ENCODE measurements around the gene HOXC12. TPM values are rescaled to one million over a fixed set of nuclear protein-coding genes. Genes with fewer than 3 reads are reported as not detected.
A peak's percentile ranks its signal among the peaks of the same experiment; 100 is the strongest.

The HOXC12 gene
- total RNA-seq, 2 experiments from 2014 or later, result not detected

GRCh38 chr12:53965281-53966084, 10.8 kb downstream of the HOXC12 start:
- H3K36me3 Mint-ChIP-seq, result peaks cover 3% of the 10 kb centered on the region
- ATAC-seq (no peak), DNase-seq (no peak)
- no peaks in the 10 kb centered on the region for H3K9me3 Mint-ChIP-seq (ENCODE audit: low read depth)
- CTCF ChIA-PET, result interaction anchor here (0.6 to 3.3 kb wide), 4 partner anchors 20 to 249 kb away, joined by 3 to 10 read pairs (median 4); partner anchors contain the start of gene HOXC10
- H3K27me3 Mint-ChIP-seq, result peaks cover 98% of the 10 kb centered on the region
- H3K4me1 Mint-ChIP-seq, result peaks cover 13% of the 10 kb centered on the region
- H3K4me3 Mint-ChIP-seq, result peak overlapping the region; percentile 5
- no peak overlapping the region for H3K27ac Mint-ChIP-seq

GRCh38 chr12:53966085-53966384, 11.3 kb downstream of the HOXC12 start:
- ATAC-seq, result no peak
- CTCF ChIA-PET, result interaction anchor here (1.6 to 3.3 kb wide), 2 partner anchors 20 to 249 kb away, joined by 4 to 10 read pairs; partner anchors contain the start of gene HOXC10
- peaks cover 3% of the 10 kb centered on the region for H3K36me3 Mint-ChIP-seq
- DNase-seq, result no peak
- H3K4me1 Mint-ChIP-seq, result peaks cover 13% of the 10 kb centered on the region
- H3K9me3 Mint-ChIP-seq (ENCODE audit: low read depth), result no peaks in the 10 kb centered on the region
- H3K27ac Mint-ChIP-seq, result no peak overlapping the region
- H3K4me3 Mint-ChIP-seq, result no peak overlapping the region
- peaks cover 98% of the 10 kb centered on the region for H3K27me3 Mint-ChIP-seq

- no peak overlapping the region for H3K4me3 Mint-ChIP-seq
- CTCF ChIA-PET, result interaction anchor here (1.6 to 3.3 kb wide), 2 partner anchors 19 to 248 kb away, joined by 4 to 10 read pairs; partner anchors contain the start of gene HOXC10
- peaks cover 13% of the 10 kb centered on the region for H3K4me1 Mint-ChIP-seq
- H3K36me3 Mint-ChIP-seq, result peaks cover 3% of the 10 kb centered on the region
- peaks cover 98% of the 10 kb centered on the region for H3K27me3 Mint-ChIP-seq
- no peaks in the 10 kb centered on the region for H3K9me3 Mint-ChIP-seq (ENCODE audit: low read depth)
- no peak for DNase-seq
- peak overlapping the region; percentile 34 for H3K27ac Mint-ChIP-seq
- ATAC-seq, result no peak
Measured at GRCh38 chr12:53966385-53967133, 11.9 kb downstream of the HOXC12 start.

- no peak overlapping the region for H3K27ac Mint-ChIP-seq
- H3K9me3 Mint-ChIP-seq (ENCODE audit: low read depth), result no peaks in the 10 kb centered on the region
- H3K4me1 Mint-ChIP-seq, result peaks cover 13% of the 10 kb centered on the region
- peaks cover 99% of the 10 kb centered on the region for H3K27me3 Mint-ChIP-seq
- CTCF ChIA-PET, result interaction anchor here (3.3 kb wide), 1 partner anchor 18 kb away, joined by 10 read pairs; the partner anchor contains the start of gene HOXC10
- ATAC-seq, result no peak
- no peak overlapping the region for H3K4me3 Mint-ChIP-seq
- peaks cover 3% of the 10 kb centered on the region for H3K36me3 Mint-ChIP-seq
- no peak for DNase-seq
Measured at GRCh38 chr12:53967421-53967925, 12.8 kb downstream of the HOXC12 start.

GRCh38 chr12:53968214-53969127, 13.8 kb downstream of the HOXC12 start:
- H3K4me3 Mint-ChIP-seq, result no peak overlapping the region
- CTCF ChIA-PET, result interaction anchor here (1.2 to 3.3 kb wide), 4 partner anchors 9 to 233 kb away, joined by 3 to 10 read pairs (median 4); partner anchors contain the start of genes HOXC10 and HOXC5
- ATAC-seq, result no peak
- peaks cover 16% of the 10 kb centered on the region for H3K4me1 Mint-ChIP-seq
- peaks cover 7% of the 10 kb centered on the region for H3K36me3 Mint-ChIP-seq
- no peak for DNase-seq
- H3K27me3 Mint-ChIP-seq, result peaks cover 99% of the 10 kb centered on the region
- H3K27ac Mint-ChIP-seq, result no peak overlapping the region
- no peaks in the 10 kb centered on the region for H3K9me3 Mint-ChIP-seq (ENCODE audit: low read depth)

GRCh38 chr12:53969588-53970259, 15.0 kb downstream of the HOXC12 start:
- no peak overlapping the region for H3K4me3 Mint-ChIP-seq
- peaks cover 94% of the 10 kb centered on the region for H3K27me3 Mint-ChIP-seq
- peaks cover 12% of the 10 kb centered on the region for H3K4me1 Mint-ChIP-seq
- H3K9me3 Mint-ChIP-seq (ENCODE audit: low read depth), result no peaks in the 10 kb centered on the region
- ATAC-seq (no peak), DNase-seq (no peak)
- CTCF ChIA-PET, result interaction anchor here (1.0 to 1.5 kb wide), 4 partner anchors 10 to 232 kb away, joined by 3 to 4 read pairs (median 3); partner anchors contain the start of gene HOXC5
- H3K36me3 Mint-ChIP-seq, result peaks cover 7% of the 10 kb centered on the region
- no peak overlapping the region for H3K27ac Mint-ChIP-seq

GRCh38 chr12:53970451-53970850, 15.7 kb downstream of the HOXC12 start:
- CTCF ChIA-PET, result interaction anchor here (0.9 to 1.0 kb wide), 2 partner anchors 35 to 221 kb away, joined by 3 read pairs; no protein-coding TSS in a partner anchor
- Mint-ChIP-seq H3K4me3 (no peak overlapping the region), H3K36me3 (peaks cover 6% of the 10 kb centered on the region), H3K4me1 (peaks cover 12% of the 10 kb centered on the region), H3K27ac (no peak overlapping the region), H3K9me3 (ENCODE audit: low read depth) (no peaks in the 10 kb centered on the region), H3K27me3 (peaks cover 91% of the 10 kb centered on the region)
- ATAC-seq, result no peak
- DNase-seq, result no peak

GRCh38 chr12:53971129-53971528, 16.4 kb downstream of the HOXC12 start:
- DNase-seq (no peak), ATAC-seq (no peak)
- Mint-ChIP-seq H3K27ac (no peak overlapping the region), H3K27me3 (peaks cover 90% of the 10 kb centered on the region), H3K36me3 (peaks cover 5% of the 10 kb centered on the region), H3K4me3 (no peak overlapping the region), H3K9me3 (ENCODE audit: low read depth) (no peaks in the 10 kb centered on the region), H3K4me1 (peaks cover 12% of the 10 kb centered on the region)
- CTCF ChIA-PET, result interaction anchor here (0.9 to 2.1 kb wide), 3 partner anchors 14 to 221 kb away, joined by 3 to 8 read pairs (median 3); partner anchors contain the start of gene HOXC10

GRCh38 chr12:53971686-53972085, 17.0 kb downstream of the HOXC12 start:
- ATAC-seq, result no peak
- CTCF ChIA-PET, result interaction anchor here (2.1 kb wide), 1 partner anchor 13 kb away, joined by 8 read pairs; the partner anchor contains the start of gene HOXC10
- Mint-ChIP-seq H3K36me3 (peaks cover 5% of the 10 kb centered on the region), H3K9me3 (ENCODE audit: low read depth) (no peaks in the 10 kb centered on the region), H3K4me1 (peaks cover 8% of the 10 kb centered on the region), H3K27me3 (peaks cover 90% of the 10 kb centered on the region), H3K27ac (no peak overlapping the region), H3K4me3 (no peak overlapping the region)
- no peak for DNase-seq

- peaks cover 90% of the 10 kb centered on the region for H3K27me3 Mint-ChIP-seq
- no peak overlapping the region for H3K4me3 Mint-ChIP-seq
- CTCF ChIA-PET, result interaction anchor here (2.1 kb wide), 1 partner anchor 13 kb away, joined by 8 read pairs; the partner anchor contains the start of gene HOXC10
- no peaks in the 10 kb centered on the region for H3K9me3 Mint-ChIP-seq (ENCODE audit: low read depth)
- DNase-seq, result no peak
- peaks cover 5% of the 10 kb centered on the region for H3K36me3 Mint-ChIP-seq
- no peak for ATAC-seq
- peaks cover 8% of the 10 kb centered on the region for H3K4me1 Mint-ChIP-seq
- no peak overlapping the region for H3K27ac Mint-ChIP-seq
Measured at GRCh38 chr12:53972152-53972702, 17.5 kb downstream of the HOXC12 start.

- Mint-ChIP-seq H3K27me3 (peaks cover 90% of the 10 kb centered on the region), H3K9me3 (ENCODE audit: low read depth) (no peaks in the 10 kb centered on the region), H3K27ac (peak within 1 kb of the TSS; percentile 70), H3K4me1 (peaks cover 8% of the 10 kb centered on the region), H3K4me3 (no peak within 1 kb of the TSS), H3K36me3 (peaks cover 5% of the 10 kb centered on the region)
- no peak for ATAC-seq
- no peak for DNase-seq
- CTCF ChIA-PET, result interaction anchor here (0.8 to 2.1 kb wide), 2 partner anchors 12 to 19 kb away, joined by 3 to 8 read pairs; partner anchors contain the start of gene HOXC10
Measured at GRCh38 chr12:53972722-53973235, 18.1 kb downstream of the HOXC12 start, which contains the start of gene HOXC11. HOXC11 (plus strand) TSS chr12:53973126; CDS start chr12:53973242, 116 bp downstream.

Measured in activated CD8-positive, alpha-beta memory T cell treated with anti-CD3 and anti-CD28 coated beads, Interleukin-2, amount 10 ng/mL, durations not matched to agents 7 days and 5 days (primary cell).